RCC 7860 (cell line): ENCODE results near the gene NUMB.
A peak's percentile ranks its signal among the peaks of the same experiment; 100 is the strongest.

Experiments used
- DNase-seq: peaks from one replicate; pipeline ENCODE4 v3.0.0-alpha.2; 2015; ENCODE audit warnings: low spot score
- FAIRE-seq: peaks from 2 replicates; lab custom pipeline; 2012; peaks lifted over from hg19 to GRCh38; lab: Jason Lieb, UNC

Gene NUMB

DNA sequence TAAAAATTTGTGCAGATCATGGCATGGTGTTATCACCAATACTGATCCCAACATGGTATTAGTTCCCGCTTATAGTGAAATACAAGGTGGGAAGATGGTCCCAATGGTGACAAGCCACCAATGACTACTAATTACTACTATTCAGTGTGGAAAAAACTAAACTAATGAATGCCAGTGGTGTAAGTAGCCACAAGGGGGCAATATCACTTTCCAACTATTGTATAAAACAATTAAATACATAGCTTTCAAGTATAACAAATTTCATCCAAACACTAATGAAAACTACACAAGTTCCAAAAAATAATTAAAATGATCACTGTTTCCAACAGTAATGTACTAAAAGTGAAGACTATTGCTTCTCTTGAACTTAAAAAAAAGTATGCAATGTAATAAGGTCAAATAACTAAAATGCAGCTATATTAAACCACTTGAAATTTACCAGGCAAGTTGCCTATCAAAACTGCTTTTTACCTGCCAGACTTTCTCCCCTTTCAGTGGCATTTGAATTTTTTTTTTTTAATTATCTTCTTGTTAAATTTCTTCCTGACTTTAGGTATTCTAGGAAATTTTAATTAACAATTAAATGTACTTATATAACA lies 163.0 kb downstream of the NUMB start:
- FAIRE-seq (peak; percentile 20), DNase-seq (peak; percentile 22)

DNA sequence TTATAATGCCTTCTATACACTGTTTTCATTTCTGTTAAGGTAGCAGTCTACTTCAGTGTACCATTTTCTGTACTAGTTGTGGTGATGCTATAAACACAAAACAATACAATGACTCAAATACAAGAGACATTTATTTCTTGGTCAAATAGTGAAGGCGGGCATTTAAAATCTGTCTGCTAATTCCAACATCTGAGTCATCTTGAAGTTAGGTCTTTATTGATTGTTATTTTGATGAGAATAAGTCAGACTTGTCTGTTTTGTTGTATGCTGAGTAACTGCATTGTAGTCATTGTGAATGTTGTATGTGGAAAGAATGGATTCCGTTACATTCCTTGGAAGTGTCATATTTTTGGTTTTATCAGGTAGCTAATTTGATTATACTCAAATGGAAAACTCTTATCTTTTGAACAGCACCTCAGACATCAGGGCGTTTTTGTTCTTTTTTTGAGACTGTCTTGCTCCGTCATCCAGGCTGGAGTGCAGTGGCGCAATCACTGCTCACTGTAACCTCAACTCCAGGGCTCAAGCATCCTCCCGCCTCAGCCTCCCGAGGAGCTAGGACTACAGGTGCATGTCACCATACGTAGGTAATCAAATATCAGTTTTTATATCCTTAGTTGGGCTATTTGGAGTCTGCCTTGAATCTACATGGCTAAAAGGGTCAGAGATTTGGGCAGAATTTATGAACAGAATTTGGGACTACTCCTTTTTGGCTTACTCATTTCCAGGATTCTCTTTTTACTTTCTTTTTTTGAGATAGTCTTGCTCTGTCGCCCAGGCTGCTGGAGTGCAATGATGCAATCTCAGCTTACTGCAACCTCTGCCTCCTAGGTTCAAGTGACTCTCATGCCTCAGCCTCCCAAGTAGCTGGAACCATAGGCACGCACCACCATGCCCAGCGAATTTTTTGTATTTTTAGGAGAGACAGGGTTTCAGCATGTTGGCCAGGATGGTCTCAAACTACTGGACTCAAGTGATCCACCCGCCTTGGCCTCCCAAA lies 164.3 kb downstream of the NUMB start:
- no peak for FAIRE-seq

DNA sequence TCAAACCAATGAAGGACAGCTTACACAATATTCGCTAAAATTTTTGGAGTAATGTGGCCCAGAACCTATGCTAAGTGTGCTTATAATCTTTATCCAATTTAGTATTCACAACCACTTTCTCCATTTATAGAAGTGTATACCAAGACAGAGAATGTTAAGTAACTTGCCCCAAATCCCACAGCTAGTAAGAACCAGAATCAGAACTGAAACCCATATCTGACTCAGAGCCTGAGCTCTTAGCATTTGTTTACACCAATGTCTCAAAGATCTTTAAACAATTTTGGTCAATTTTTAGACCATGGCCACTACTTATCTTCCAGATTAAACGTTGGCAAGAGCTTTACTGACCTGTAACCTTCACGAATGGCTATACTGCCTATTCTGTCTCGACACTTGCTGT lies 168.1 kb downstream of the NUMB start:
- FAIRE-seq = no peak
- DNase-seq = no peak

More for the DNA sequence above, 164.3 kb downstream of the NUMB start:
- DNase-seq = no peak

GRCh38 chr14:73289729-73290128 lies 168.6 kb downstream of the NUMB start:
- no peak for DNase-seq
- no peak for FAIRE-seq

DNA sequence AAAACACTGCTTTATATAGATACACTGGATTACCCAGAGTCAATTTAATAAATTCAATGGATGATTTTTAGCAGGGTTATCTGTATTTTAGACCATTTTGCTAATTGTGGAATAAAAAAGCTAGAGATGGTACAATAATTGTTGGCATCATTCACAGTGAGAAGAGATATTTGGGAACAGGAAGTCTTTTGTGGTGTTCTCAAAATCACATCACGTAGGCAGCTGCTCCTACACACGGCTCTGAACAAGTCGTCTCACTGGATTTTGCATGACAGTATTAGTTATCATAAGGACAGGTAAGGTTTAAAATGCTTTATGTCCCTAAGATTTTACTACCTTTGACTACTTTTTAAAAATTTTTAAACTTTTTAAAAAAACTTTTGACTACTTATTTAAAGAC lies 169.0 kb downstream of the NUMB start:
- FAIRE-seq (no peak), DNase-seq (no peak)

DNA sequence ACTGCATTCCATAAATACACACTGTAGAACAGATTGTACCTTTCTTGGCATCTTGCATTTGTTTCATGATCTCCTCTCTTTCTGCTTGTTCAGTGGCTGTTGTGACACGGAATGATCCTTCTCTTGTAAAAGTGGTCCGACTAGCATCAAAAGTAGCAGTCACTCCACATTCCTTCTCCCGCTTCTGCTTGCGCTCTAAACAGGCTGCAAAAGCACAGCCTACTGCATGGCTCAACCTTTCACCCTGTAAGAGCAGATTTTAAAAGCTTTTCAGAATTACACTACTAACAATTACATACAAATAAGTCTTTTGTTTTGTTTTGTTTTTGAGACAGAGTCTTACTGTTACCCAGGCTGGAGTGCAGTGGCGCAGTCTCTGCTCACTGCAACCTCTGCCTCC lies 171.3 kb downstream of the NUMB start:
- no peak for FAIRE-seq
- DNase-seq = no peak

GRCh38 chr14:73286598-73286997 lies 171.7 kb downstream of the NUMB start:
- DNase-seq (no peak), FAIRE-seq (no peak)

DNA sequence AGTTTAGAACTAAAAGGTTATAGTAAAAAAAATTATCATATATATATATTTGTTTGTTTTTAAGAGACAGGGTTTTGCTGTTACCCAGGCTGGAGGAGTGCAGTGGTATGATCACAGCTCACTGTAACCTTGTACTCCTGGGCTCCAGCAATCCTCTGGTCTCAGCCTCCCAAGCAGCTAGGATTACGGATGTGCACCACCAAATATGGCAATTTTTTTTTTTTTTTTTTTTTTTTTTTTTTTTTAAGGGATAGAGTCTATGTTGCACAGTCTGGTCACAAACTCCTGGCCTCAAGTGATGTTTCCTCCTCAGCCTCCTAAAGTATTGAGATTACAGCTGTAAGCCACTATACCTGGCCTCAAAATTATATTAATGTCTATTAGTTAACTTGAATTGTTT lies 172.4 kb downstream of the NUMB start:
- DNase-seq (no peak), FAIRE-seq (no peak)

- DNase-seq = no peak
- no peak for FAIRE-seq
These were observed 174.6 kb downstream of the NUMB start for GRCh38 chr14:73283608-73284379.

- FAIRE-seq = no peak
- DNase-seq = no peak
These were observed 177.4 kb downstream of the NUMB start for GRCh38 chr14:73280903-73281302.

- FAIRE-seq (no peak), DNase-seq (no peak)
These were observed 181.0 kb downstream of the NUMB start for GRCh38 chr14:73277376-73277775.

- FAIRE-seq (no peak), DNase-seq (no peak)
These were observed 181.5 kb downstream of the NUMB start for GRCh38 chr14:73276836-73277235.

GRCh38 chr14:73273799-73274198 lies 184.5 kb downstream of the NUMB start:
- DNase-seq (no peak), FAIRE-seq (no peak)

DNA sequence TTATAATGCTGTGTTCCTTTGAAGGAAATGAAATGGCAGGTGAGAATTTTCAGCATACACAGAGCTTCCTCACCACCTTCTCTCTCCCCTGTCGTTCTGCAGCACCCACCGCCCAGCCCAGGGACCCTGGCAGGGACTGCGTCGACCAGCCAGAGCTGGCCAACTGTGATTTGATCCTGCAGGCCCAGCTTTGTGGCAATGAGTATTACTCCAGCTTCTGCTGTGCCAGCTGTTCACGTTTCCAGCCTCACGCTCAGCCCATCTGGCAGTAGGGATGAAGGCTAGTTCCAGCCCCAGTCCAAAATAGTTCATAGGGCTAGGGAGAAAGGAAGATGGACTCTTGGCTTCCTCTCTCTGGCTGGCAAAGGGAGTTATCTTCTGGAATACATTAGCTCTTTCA lies 186.0 kb downstream of the NUMB start:
- DNase-seq (no peak), FAIRE-seq (no peak)

DNA sequence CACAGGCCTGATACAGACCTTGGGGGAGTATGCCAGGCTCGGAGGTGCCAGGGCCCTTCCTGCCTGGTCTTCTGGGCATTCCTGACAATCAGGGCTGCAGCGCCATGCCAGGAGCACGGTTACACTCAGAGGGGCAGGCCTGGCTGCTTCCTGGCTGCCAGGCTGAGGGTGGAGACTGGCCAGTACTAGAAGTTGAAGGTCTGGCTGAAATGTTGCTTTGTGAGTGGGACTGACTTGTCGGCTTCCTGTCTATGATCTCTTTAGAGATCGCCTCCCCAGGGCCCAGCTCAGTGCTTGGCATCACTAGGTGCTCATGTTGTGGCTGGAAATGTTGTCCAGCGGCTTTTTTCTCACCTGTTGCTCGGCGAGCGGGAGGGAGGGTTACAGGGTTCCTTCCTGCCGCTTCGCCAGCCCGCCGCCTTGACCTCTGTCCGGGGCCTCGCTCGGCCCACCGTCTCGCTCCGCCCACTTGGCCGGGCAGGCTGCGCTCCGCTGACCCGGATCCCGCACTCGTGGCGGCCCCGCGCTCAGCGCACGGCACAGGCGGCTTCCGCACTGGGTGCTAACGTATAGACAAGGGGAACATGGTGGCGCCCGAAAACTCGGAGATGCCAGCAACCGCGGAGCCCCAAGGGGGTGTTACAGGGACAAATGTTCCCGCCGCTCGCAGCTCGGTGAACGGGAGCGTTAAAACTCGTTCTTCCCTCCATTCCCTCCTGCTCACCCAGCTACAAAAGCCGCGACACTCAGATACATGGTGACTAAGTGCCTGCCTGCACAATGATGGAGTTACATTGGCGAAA lies 188.4 kb downstream of the NUMB start:
- FAIRE-seq = no peak
- peak; percentile 39 for DNase-seq

- no peak for FAIRE-seq
- DNase-seq = no peak
These were observed 190.9 kb downstream of the NUMB start for GRCh38 chr14:73267474-73267873.

DNA sequence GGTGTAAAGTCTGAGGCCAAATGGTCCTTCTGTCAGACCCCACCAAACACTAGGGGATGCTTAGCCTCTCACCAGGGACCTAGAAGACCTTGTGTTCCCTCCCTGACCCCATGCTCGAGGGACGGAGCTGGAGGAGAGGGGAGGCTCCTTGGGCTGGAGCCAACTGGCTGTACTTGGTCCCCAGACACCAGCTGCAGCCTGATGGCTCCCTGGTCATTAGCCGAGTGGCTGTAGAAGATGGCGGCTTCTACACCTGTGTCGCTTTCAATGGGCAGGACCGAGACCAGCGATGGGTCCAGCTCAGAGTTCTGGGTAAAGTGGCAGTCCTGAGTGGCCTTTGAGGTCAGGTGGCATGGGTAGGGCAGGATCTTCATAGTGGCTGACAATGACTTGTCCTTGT lies 192.0 kb downstream of the NUMB start:
- no peak for DNase-seq

GRCh38 chr14:73265721-73266046 lies 192.7 kb downstream of the NUMB start:
- FAIRE-seq = no peak

More for the DNA sequence above, 192.0 kb downstream of the NUMB start:
- no peak for FAIRE-seq

GRCh38 chr14:73264885-73265720 lies 193.2 kb downstream of the NUMB start:
- DNase-seq (no peak), FAIRE-seq (no peak)

More at GRCh38 chr14:73265721-73266046, 192.7 kb downstream of the NUMB start:
- no peak for DNase-seq
